Measurements from ENCODE around the gene ADGRG1.

The ADGRG1 gene

GRCh38 chr16:57651344-57652333 is 23.2 kb downstream of the ADGRG1 start:
- no peak for DNase-seq

DNA sequence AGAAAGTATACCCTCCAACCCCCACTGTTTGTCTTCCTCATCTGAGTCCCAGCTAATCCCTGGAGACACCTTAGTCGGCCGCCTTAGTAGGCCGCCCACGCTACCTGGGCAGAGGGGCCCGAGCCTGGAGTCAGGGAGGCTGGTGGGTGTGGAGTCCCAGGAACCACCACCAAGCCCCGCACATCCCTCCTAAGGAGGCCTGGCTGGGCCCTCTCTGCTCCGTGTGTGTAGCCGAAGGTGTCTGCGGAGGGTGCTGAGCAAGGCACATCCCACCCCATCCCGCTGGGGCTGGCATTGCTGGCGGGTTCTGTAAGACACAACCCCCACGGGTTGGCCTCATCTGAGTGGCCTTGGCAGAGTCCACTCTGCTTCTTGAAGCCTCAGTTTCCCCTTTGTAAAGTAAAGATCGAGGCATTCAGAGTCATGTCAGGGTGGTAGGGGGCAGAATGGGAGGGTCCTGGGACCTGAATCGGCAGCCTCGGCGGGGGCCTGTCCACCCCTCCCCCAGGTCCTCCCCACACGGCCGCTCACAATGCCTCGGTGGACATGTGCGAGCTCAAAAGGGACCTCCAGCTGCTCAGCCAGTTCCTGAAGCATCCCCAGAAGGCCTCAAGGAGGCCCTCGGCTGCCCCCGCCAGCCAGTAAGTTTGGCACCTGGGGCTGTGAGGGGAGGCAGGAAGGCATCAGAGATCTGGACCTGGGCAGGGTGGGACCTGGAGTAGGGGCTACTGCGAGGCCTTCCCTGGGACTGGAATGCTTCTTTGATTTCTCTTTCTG is 24.5 kb downstream of the ADGRG1 start:
- no peak for DNase-seq

- no peak for DNase-seq
Observed at GRCh38 chr16:57653936-57654335, 25.5 kb downstream of the ADGRG1 start.

DNA sequence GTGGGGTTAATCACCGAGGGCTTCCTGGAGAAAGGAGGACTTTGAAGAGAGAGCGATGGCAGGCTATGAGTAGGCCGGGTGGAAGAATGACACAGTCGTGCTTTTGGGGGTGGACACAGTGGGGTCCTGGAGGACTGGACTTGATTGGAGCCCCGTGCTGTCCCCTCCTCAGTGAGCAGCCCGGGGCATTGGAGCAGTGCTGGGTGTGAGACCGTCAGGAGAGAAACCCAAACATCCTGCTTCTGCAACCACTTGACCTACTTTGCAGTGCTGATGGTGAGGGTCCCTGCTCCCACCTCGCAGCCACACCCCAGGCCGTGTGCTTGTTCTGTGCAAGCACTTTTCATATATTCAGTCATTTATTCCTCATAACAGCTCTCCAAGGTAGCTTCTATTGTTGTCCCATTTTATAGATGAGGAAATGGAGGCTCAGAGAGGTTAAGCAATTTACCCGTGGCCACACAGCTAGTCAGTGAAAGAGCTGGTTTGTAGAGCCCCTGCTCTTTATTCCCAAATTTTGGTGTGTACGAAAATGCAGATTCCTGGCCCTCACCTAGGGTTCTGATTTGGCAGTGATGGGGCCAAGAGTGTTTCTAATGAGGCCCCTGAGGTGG is 28.0 kb downstream of the ADGRG1 start:
- no peak for DNase-seq

GRCh38 chr16:57657228-57657627 is 28.8 kb downstream of the ADGRG1 start:
- DNase-seq, result no peak

- DNase-seq, result no peak
Observed at GRCh38 chr16:57658130-57658877, 29.9 kb downstream of the ADGRG1 start.

GRCh38 chr16:57658878-57659674 is 30.6 kb downstream of the ADGRG1 start:
- no peak for DNase-seq

- DNase-seq, result no peak
Observed at GRCh38 chr16:57660715-57661463, 32.5 kb downstream of the ADGRG1 start.

GRCh38 chr16:57661510-57661909 is 33.1 kb downstream of the ADGRG1 start:
- DNase-seq, result no peak

DNA sequence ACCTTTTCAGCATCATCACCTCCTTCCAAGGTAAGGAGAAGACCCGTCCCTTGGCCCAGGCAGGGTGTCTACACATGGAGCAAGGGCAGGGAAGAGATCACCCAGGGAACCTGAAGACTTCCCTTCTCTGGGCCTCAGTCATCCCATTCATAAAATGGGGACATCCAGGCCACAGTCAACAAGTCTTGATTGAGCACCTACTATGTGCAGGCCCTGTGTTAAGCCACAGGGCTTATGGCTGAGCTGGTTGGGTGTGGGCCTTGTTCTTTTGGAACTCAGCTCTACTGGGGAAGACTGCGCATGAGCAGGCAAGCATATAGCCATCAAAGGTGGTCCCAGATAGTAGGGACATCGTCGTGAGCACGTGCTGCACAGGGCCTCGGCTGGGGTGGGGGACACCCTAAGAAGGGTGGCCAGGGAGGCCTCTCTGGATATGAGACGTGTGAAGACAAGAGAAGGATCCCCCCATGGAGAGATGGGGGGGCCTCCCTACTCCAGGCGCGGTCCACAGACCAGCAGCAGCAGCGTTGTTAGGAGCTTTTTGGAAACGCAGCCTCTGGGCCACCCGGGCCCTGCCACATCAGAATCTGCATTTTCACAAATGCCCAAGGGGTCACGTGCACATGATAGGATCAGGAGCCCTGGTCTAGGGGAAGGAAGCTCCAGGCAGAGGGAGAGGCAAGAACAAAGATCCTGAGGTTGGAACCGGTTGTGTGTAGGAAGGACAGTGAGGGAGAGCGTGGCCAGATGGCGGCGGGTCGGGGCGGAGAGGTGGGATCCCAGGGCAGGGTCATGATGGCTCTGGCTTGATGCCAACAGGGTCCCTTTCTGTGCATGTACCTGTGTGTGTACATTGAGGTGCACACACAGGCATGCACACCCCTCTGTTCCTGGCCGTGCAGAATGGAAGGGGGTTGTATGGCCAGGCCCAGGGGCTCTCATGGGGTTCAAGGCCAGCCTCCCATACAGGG is 33.8 kb downstream of the ADGRG1 start:
- DNase-seq, result no peak

- DNase-seq, result no peak
Observed at GRCh38 chr16:57663436-57663835, 35.0 kb downstream of the ADGRG1 start.

GRCh38 chr16:57663917-57664661 is 35.7 kb downstream of the ADGRG1 start:
- DNase-seq, result no peak

DNA sequence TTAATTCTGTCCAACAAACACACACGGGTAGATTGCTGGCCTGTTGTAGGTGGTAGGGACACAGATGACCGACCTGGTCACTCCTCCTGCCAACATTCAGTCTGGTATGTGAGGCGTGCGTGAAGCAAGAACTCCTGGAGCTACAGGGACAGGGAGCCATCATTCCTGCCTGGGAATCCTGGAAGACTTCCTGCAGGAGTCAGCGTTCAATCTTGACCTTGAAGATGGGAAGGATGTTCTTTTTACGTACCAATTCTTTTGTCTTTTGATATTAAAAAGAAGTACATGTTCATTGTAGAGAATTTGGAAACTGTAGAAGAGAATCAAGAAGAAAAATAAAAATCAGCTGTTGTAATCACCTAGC is 36.2 kb downstream of the ADGRG1 start:
- DNase-seq, result no peak

GRCh38 chr16:57665541-57665940 is 37.1 kb downstream of the ADGRG1 start:
- no peak for DNase-seq

GRCh38 chr16:57666353-57667047 is 38.1 kb downstream of the ADGRG1 start:
- no peak for DNase-seq

DNA sequence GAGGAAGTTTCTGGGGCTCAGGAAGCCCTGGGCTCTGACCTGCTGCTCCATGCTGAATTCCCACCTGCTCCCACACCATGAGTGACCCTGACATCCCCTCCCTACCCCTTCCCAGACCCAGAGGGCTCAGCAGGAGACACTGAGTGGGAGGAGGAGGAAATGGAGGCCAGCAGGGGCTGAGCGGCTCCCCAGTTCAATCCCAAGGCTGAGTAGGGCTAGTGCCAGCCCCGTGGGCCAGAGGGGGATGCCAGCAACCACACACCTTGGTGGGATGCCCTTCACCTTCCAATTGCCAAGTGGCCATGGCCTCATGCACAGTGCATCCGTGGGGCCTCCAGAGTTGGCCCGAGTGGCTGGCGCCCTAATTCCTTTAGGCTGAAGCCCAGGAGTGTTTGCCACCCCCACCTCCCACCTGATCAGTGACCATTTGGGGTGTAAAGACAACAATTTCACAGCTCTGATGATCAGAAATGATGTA is 38.7 kb downstream of the ADGRG1 start:
- no peak for DNase-seq

DNA sequence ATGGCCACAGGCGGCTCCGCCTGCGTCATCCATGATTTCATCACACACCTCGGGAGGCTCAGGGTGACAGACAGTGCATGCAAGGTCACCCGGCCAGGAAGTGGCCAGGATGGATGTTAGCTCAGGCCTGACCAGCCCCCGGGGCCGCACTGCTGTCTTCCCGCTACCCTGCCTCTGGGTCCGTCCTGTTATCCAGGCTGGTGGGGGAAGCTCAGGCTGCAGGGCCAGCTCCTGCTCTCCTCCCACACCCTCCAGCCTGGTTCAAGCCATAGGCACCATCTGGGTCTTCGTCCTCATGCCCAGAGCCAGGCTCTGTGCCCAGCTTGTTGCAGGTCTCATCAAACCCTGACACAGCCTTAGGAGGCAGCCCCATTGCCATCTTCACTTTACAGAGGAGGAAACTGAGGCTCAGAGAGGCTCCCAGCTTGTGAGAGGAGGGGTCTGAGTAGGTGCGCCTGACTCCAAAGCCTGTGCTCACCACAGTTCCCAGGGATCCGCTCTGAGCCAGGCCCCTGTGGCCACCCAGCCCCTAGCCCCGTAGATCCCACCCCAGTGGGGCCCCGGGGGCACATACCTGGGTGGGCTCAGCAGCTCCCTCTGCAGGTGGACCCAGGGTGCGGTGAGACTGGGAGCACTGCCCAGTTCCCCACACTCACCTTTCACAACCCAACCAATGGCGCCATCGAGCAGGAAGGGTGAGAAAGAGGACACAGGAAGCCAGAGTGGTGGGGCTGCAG is 39.3 kb downstream of the ADGRG1 start:
- no peak for DNase-seq

DNA sequence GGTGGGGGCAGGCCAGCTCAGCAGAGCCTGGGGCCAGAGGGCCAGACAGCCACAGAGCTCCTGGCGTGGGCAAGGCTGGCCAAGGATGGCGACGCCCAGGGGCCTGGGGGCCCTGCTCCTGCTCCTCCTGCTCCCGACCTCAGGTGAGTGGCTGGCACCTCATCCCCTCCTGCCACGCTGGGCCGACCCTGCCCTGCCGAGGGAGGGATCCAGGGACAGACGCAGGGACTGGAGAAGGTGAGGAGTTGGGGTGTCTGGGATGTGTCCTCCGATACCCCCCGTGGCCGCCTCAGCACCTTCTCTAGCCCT is 39.8 kb downstream of the ADGRG1 start, which contains the start of gene ADGRG3:
TSS of gene ADGRG3 (plus strand) at position 44 of the 309 bp plus-strand sequence. CDS start at position 86, 42 bp downstream.
- DNase-seq, result no peak
